RWPE2 (cell line): ENCODE results near the gene TGFBR1.

Experiments used
- ATAC-seq: fragments of 200-7000 bp; cut with Tn5 transposase; 3 replicates; pipeline ENCODE4 v1.9.1; 2021; ENCODE audit warnings: low read depth
- DNase-seq: peaks from one replicate; pipeline ENCODE4 v3.0.0-alpha.2; 2020; ENCODE audit warnings: low spot score
- H3K27ac ChIP-seq: fragments of 450-650 bp; 2 replicates; pipeline ENCODE4 v1.5.1; 2017; ENCODE audit warnings: mild to moderate bottlenecking; ENCODE audit not compliant: poor library complexity, severe bottlenecking
- H3K27me3 ChIP-seq: fragments of 250-450 bp; sonication (Bioruptor Pico); 2 replicates; pipeline ENCODE4 v1.5.1; 2021; ENCODE audit warnings: mild to moderate bottlenecking, moderate library complexity; ENCODE audit not compliant: insufficient read depth, poor library complexity, severe bottlenecking
- H3K36me3 ChIP-seq: fragments of 250-450 bp; sonication (Bioruptor Pico); 2 replicates; pipeline ENCODE4 v1.5.1; 2020; ENCODE audit warnings: low read depth, mild to moderate bottlenecking, moderate library complexity
- H3K4me1 ChIP-seq: fragments of 250-450 bp; sonication (Bioruptor Pico); 2 replicates; pipeline ENCODE4 v1.5.1; 2021; ENCODE audit warnings: mild to moderate bottlenecking, moderate library complexity; ENCODE audit not compliant: insufficient read depth, poor library complexity, severe bottlenecking
- H3K4me3 ChIP-seq: fragments of 250-450 bp; sonication (Bioruptor Pico); 2 replicates; pipeline ENCODE4 v1.5.1; 2021; ENCODE audit warnings: mild to moderate bottlenecking, moderate library complexity; ENCODE audit not compliant: severe bottlenecking
- H3K9me3 ChIP-seq: fragments of 250-450 bp; sonication (Bioruptor Pico); 2 replicates; pipeline ENCODE4 v1.5.1; 2021; ENCODE audit warnings: mild to moderate bottlenecking, moderate library complexity; ENCODE audit not compliant: severe bottlenecking
- TF ChIP-seq, protein P1 (sequence below): fragments of 450-650 bp; IDR thresholded peaks from one replicate; pipeline ENCODE4 v1.5.1; 2017; ENCODE audit warnings: mild to moderate bottlenecking, moderate library complexity; ENCODE audit not compliant: poor library complexity, severe bottlenecking

The TGFBR1 gene

GRCh38 chr9:99199938-99200539, 95.1 kb downstream of the TGFBR1 start:
- ATAC-seq (no peak), DNase-seq (no peak)
- Histone ChIP-seq H3K9me3 (no peaks in the 10 kb centered on the region), H3K27me3 (peaks cover 3% of the 10 kb centered on the region), H3K4me1 (no peaks in the 10 kb centered on the region), H3K27ac (no peak overlapping the region), H3K36me3 (no peaks in the 10 kb centered on the region), H3K4me3 (no peak overlapping the region)
- TF ChIP-seq, protein P1, sequence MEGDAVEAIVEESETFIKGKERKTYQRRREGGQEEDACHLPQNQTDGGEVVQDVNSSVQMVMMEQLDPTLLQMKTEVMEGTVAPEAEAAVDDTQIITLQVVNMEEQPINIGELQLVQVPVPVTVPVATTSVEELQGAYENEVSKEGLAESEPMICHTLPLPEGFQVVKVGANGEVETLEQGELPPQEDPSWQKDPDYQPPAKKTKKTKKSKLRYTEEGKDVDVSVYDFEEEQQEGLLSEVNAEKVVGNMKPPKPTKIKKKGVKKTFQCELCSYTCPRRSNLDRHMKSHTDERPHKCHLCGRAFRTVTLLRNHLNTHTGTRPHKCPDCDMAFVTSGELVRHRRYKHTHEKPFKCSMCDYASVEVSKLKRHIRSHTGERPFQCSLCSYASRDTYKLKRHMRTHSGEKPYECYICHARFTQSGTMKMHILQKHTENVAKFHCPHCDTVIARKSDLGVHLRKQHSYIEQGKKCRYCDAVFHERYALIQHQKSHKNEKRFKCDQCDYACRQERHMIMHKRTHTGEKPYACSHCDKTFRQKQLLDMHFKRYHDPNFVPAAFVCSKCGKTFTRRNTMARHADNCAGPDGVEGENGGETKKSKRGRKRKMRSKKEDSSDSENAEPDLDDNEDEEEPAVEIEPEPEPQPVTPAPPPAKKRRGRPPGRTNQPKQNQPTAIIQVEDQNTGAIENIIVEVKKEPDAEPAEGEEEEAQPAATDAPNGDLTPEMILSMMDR: no peak

DNA sequence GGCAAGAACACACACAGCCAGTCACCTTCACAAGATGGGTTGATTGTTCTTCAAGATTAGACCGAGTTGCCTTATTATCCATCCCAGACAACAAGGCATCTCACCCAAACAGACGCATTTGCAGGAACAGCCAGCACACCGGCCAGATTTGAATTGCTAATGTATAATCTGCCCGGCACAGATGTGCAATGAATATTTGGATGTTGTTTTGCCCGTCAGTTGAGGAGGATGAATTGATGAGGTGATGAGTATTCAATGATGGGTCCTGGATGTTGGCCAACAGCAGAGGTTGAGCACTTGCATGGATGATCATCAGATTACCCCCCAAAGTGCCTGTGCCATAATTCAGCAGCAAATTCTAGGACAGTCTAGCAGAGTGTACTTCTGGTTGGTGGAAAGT, 96.7 kb downstream of the TGFBR1 start:
- TF ChIP-seq, protein P1: no peak
- no peaks in the 10 kb centered on the region for H3K36me3 ChIP-seq
- ATAC-seq: no peak

More for the DNA sequence above, 96.7 kb downstream of the TGFBR1 start:
- H3K4me1 ChIP-seq: no peaks in the 10 kb centered on the region
- H3K4me3 ChIP-seq: no peak overlapping the region
- no peak overlapping the region for H3K27ac ChIP-seq
- no peaks in the 10 kb centered on the region for H3K9me3 ChIP-seq
- no peaks in the 10 kb centered on the region for H3K27me3 ChIP-seq
- DNase-seq: no peak
